Caco-2 (cell line): ENCODE measurements around the gene CACNA1B. TPM values are rescaled to one million over a fixed set of nuclear protein-coding genes. Genes with fewer than 3 reads are reported as not detected.

Experiments used
- BruUV-seq: library from RNA; stranded (reverse); fragments of 400-500 nt; replicated peaks from 2 replicates; lab custom pipeline; 2021; lab: Mats Ljungman, UMichigan
- CTCF ChIA-PET: fragments of 300-600 bp; sonication (Branson Sonifier 250); formaldehyde crosslinking; loops from one replicate; lab custom pipeline; 2022; ENCODE audit warnings: antibody characterized with exemption; lab: Charles Lee
- POLR2A ChIA-PET: fragments of 300-600 bp; sonication (Branson Sonifier 250); formaldehyde crosslinking; loops from one replicate; lab custom pipeline; 2022; ENCODE audit warnings: antibody characterized with exemption; lab: Charles Lee
- DNase-seq, 2 experiments: peaks; one replicate each; pipeline versions ENCODE4 v3.0.0 to v3.0.0-alpha.2; 2020 to 2022
- H3K27me3 ChIP-seq: replicated peaks from 2 replicates; pipeline ENCODE4 v1.6.0; 2011; ENCODE audit warnings: low read length; ENCODE audit not compliant: control insufficient read depth, insufficient read depth
- H3K36me3 ChIP-seq: 2 replicates; pipeline ENCODE4 v1.5.1; 2011; ENCODE audit warnings: low read length; ENCODE audit not compliant: control insufficient read depth, insufficient read depth
- H3K4me1 ChIP-seq: fragments of 250-450 bp; sonication (Bioruptor Pico); 2 replicates; pipeline ENCODE4 v1.5.1; 2020; ENCODE audit warnings: mild to moderate bottlenecking
- H3K4me3 ChIP-seq: 2 replicates; pipeline ENCODE4 v1.5.1; 2011; ENCODE audit warnings: low read depth, mild to moderate bottlenecking, control low read depth, low read length
- H3K9me3 ChIP-seq: fragments of 250-450 bp; sonication (Bioruptor Pico); 2 replicates; pipeline ENCODE4 v1.5.1; 2020; ENCODE audit warnings: mild to moderate bottlenecking, moderate library complexity
- H3K27ac Mint-ChIP-seq: one replicate; pipeline ENCODE4 v1.8.0; 2022; ENCODE audit warnings: mixed read lengths; ENCODE audit not compliant: unreplicated experiment
- H3K27me3 Mint-ChIP-seq: one replicate; pipeline ENCODE4 v1.8.0; 2022; ENCODE audit warnings: mixed read lengths; ENCODE audit not compliant: insufficient read depth, unreplicated experiment
- H3K36me3 Mint-ChIP-seq: one replicate; pipeline ENCODE4 v1.8.0; 2022; ENCODE audit warnings: mild to moderate bottlenecking, mixed read lengths; ENCODE audit not compliant: insufficient read depth, unreplicated experiment
- H3K4me1 Mint-ChIP-seq: one replicate; pipeline ENCODE4 v1.8.0; 2022; ENCODE audit warnings: low read depth, mixed read lengths; ENCODE audit not compliant: unreplicated experiment
- H3K4me3 Mint-ChIP-seq: one replicate; pipeline ENCODE4 v1.8.0; 2022; ENCODE audit warnings: mild to moderate bottlenecking, moderate library complexity, mixed read lengths; ENCODE audit not compliant: unreplicated experiment
- H3K9me3 Mint-ChIP-seq: one replicate; pipeline ENCODE4 v1.8.0; 2022; ENCODE audit warnings: mixed read lengths; ENCODE audit not compliant: unreplicated experiment
- intact Hi-C: fragments of 100-400 bp; cut with micrococcal nuclease; formaldehyde crosslinking; loops from one replicate; pipeline ENCODE4 v1.10.0; 2022; ENCODE audit not compliant: unreplicated experiment
- total RNA-seq: library from RNA; stranded (reverse); gene quantifications from 2 replicates; pipeline ENCODE4 v1.2.3, GENCODE V29; 2022
- TF ChIP-seq, protein P1 (sequence below), 2 experiments: fragments of 200-600 bp in 1 of 2; IDR thresholded peaks; 1 replicate in 1 of 2; 2 replicates in 1 of 2; pipeline versions ENCODE4 v1.5.1 to v1.8.0; 2011 to 2022; ENCODE audit warnings: antibody characterized with exemption in 1 of 2, control low read depth in 1 of 2, inconsistent platforms in 1 of 2, low read depth in 1 of 2, low read length in 1 of 2, mild to moderate bottlenecking in 1 of 2, moderate library complexity in 1 of 2; ENCODE audit not compliant: insufficient read depth in 1 of 2, severe bottlenecking in 1 of 2, unreplicated experiment in 1 of 2

The CACNA1B gene
- total RNA-seq, 1 experiment from 2014 or later: 0.11 TPM

DNA sequence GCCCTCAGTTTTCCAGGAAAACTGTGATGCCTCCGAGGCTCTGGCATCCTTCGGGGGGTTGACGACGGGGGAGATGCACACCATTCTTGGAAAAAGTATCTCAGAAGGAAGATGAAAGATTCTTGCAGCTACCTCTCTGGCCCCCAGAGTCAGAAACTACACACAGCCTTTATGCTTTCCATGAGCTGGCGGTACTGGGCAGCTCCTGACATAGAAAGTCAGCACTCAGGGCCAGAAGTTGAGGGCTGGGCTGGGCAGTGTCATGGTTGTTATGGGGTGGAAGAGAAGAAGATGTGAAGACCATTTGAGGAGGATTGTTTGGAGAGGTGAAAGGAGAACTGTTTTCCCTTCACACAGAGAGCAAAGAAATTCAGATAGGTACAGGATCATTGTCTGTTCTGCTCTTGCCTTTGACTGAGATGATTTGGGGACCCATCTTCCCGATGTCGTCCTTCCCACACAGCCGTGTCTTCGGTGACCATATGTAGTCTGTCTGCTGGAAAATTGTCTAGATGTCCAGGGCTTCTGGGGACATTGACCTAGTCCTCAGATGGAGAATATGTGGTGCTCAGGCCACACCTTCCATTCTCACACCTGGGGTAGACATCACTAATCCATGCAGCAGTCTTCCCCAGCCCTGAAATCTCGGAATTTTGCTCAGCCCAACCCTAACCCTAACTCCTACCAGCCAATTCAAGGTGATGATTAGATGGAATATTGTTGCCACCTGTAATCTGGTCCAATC is 237.1 kb downstream of the CACNA1B start:
- DNase-seq: peak in 1 of 2 experiments; percentile 19
- no peaks in the 10 kb centered on the region for H3K4me1 Mint-ChIP-seq
- intact Hi-C loops: no loop called here
- Histone ChIP-seq H3K4me1 (no peaks in the 10 kb centered on the region), H3K4me3 (no peak overlapping the region), H3K9me3 (no peaks in the 10 kb centered on the region), H3K36me3 (no peaks in the 10 kb centered on the region), H3K27me3 (no peaks in the 10 kb centered on the region)
- POLR2A ChIA-PET: no interaction called here
- H3K4me3 Mint-ChIP-seq: no peak overlapping the region
- peaks cover 3% of the 10 kb centered on the region for H3K27me3 Mint-ChIP-seq
- BruUV-seq: no TSS peak
- H3K27ac Mint-ChIP-seq: no peak overlapping the region
- H3K36me3 Mint-ChIP-seq: no peaks in the 10 kb centered on the region
- TF ChIP-seq, protein P1, sequence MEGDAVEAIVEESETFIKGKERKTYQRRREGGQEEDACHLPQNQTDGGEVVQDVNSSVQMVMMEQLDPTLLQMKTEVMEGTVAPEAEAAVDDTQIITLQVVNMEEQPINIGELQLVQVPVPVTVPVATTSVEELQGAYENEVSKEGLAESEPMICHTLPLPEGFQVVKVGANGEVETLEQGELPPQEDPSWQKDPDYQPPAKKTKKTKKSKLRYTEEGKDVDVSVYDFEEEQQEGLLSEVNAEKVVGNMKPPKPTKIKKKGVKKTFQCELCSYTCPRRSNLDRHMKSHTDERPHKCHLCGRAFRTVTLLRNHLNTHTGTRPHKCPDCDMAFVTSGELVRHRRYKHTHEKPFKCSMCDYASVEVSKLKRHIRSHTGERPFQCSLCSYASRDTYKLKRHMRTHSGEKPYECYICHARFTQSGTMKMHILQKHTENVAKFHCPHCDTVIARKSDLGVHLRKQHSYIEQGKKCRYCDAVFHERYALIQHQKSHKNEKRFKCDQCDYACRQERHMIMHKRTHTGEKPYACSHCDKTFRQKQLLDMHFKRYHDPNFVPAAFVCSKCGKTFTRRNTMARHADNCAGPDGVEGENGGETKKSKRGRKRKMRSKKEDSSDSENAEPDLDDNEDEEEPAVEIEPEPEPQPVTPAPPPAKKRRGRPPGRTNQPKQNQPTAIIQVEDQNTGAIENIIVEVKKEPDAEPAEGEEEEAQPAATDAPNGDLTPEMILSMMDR (IDR thresholded peaks at IDR 0.05; ENCODE audit: insufficient read depth in 1 of 2, low read depth in 1 of 2, low read length in 1 of 2, severe bottlenecking in 1 of 2, unreplicated experiment in 1 of 2): no peak
- CTCF ChIA-PET: interaction anchor here (0.6 kb wide), 1 partner anchor 16 kb away, joined by 5 read pairs; no protein-coding TSS in a partner anchor
- no peaks in the 10 kb centered on the region for H3K9me3 Mint-ChIP-seq

DNA sequence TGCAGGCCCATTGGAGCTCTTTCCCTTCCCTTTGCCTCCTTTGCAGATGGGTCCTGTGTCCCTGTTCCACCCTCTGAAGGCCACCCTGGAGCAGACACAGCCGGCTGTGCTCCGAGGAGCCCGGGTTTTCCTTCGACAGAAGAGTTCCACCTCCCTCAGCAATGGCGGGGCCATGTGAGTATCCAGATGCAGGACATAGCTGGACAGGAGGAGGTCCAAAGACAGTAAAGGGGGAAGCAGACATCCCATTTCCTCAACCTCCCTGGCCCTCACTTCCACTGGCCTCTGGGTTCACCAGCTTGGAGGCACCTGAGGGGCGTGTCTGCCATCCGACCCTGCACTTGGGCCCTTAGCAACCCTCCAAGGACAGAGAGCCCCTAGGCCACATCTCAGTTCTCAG is 237.9 kb downstream of the CACNA1B start:
- Histone ChIP-seq H3K9me3 (no peaks in the 10 kb centered on the region), H3K4me3 (no peak overlapping the region), H3K27me3 (no peaks in the 10 kb centered on the region), H3K36me3 (no peaks in the 10 kb centered on the region), H3K4me1 (no peaks in the 10 kb centered on the region)
- H3K27me3 Mint-ChIP-seq: peaks cover 3% of the 10 kb centered on the region
- BruUV-seq: no TSS peak
- H3K36me3 Mint-ChIP-seq: no peaks in the 10 kb centered on the region
- intact Hi-C loops: no loop called here
- H3K4me1 Mint-ChIP-seq: no peaks in the 10 kb centered on the region
- TF ChIP-seq, protein P1 (IDR thresholded peaks at IDR 0.05; ENCODE audit: insufficient read depth in 1 of 2, low read depth in 1 of 2, low read length in 1 of 2, severe bottlenecking in 1 of 2, unreplicated experiment in 1 of 2): no peak
- no peaks in the 10 kb centered on the region for H3K9me3 Mint-ChIP-seq
- DNase-seq: peak in 1 of 2 experiments; percentile 21
- no peak overlapping the region for H3K4me3 Mint-ChIP-seq
- ChIA-PET POLR2A (no interaction called here), CTCF (no interaction called here)
- no peak overlapping the region for H3K27ac Mint-ChIP-seq

DNA sequence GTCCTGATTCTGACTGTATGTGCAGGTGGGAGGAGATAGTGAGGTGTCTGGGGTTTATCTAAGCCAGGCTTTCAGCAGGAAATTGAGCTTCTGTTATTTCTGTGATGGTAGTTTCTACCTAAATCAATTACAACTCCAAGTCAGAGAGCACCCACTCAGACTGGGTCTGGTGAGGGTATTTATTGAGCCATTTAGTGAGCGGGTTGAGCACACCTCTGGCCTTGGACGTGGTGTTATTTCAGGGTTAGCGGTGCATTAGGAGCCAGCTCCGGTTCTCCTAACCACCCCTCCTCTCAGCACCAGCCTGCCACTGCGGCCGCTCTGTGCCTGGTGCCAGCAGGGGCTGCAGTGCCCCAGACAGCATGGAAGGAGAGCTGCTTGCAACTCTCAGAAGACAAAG is 238.9 kb downstream of the CACNA1B start:
- no peaks in the 10 kb centered on the region for H3K27me3 ChIP-seq
- ChIA-PET CTCF (no interaction called here), POLR2A (no interaction called here)
- no peaks in the 10 kb centered on the region for H3K27me3 Mint-ChIP-seq
- no peak overlapping the region for H3K27ac Mint-ChIP-seq
- DNase-seq: peak in 1 of 2 experiments; percentile 5
- no peaks in the 10 kb centered on the region for H3K36me3 Mint-ChIP-seq
- BruUV-seq: no TSS peak
- H3K4me3 ChIP-seq: no peak overlapping the region
- H3K9me3 ChIP-seq: no peaks in the 10 kb centered on the region
- H3K4me3 Mint-ChIP-seq: no peak overlapping the region
- TF ChIP-seq, protein P1 (IDR thresholded peaks at IDR 0.05; ENCODE audit: insufficient read depth in 1 of 2, low read depth in 1 of 2, low read length in 1 of 2, severe bottlenecking in 1 of 2, unreplicated experiment in 1 of 2): no peak
- intact Hi-C loops: no loop called here
- H3K36me3 ChIP-seq: no peaks in the 10 kb centered on the region
- no peaks in the 10 kb centered on the region for H3K9me3 Mint-ChIP-seq
- no peaks in the 10 kb centered on the region for H3K4me1 Mint-ChIP-seq
- H3K4me1 ChIP-seq: no peaks in the 10 kb centered on the region
